NCI-H1417 (cell line): ENCODE measurements around the gene GPBP1L1.

ENCODE experiments used
- DNase-seq, 3 experiments: peaks; one replicate each; lab custom pipeline; 2025; lab: John Stamatoyannopoulos, UW

GPBP1L1 gene

GRCh38 chr1:45589861-45590260 is 96.5 kb downstream of the GPBP1L1 start:
- DNase-seq, result no peak

- no peak for DNase-seq
These were observed 99.6 kb downstream of the GPBP1L1 start for GRCh38 chr1:45586769-45587168.

GRCh38 chr1:45585496-45586075 is 100.7 kb downstream of the GPBP1L1 start:
- no peak for DNase-seq

- no peak for DNase-seq
These were observed 101.3 kb downstream of the GPBP1L1 start for GRCh38 chr1:45585110-45585426.

- peak; percentile 91 to 97 (median 95) for DNase-seq
These were observed 101.8 kb downstream of the GPBP1L1 start for GRCh38 chr1:45584351-45585109.

- DNase-seq, result peak; percentile 87 to 95 (median 92)
These were observed 102.5 kb downstream of the GPBP1L1 start, which contains the start of gene NASP for GRCh38 chr1:45583666-45584350. Gene NASP (plus strand): TSS chr1:45584041. CDS start chr1:45584147, 106 bp downstream.

GRCh38 chr1:45583264-45583665 is 103.1 kb downstream of the GPBP1L1 start:
- peak; percentile 92 to 97 (median 95) for DNase-seq
